IMR-90 (cell line): ENCODE data around the gene RFT1. TPM values are rescaled to one million over a fixed set of nuclear protein-coding genes. Genes with fewer than 3 reads are reported as not detected.

Source experiments
- ATAC-seq: fragments of 200-7000 bp; cut with Tn5 transposase; 2 replicates; pipeline ENCODE4 v1.9.1; 2020; ENCODE audit warnings: low read depth, mild to moderate bottlenecking, moderate library complexity
- BruUV-seq: library from RNA; stranded (reverse); fragments of 400-500 nt; replicated peaks from 2 replicates; lab custom pipeline; 2021; lab: Mats Ljungman, UMichigan
- CTCF ChIA-PET: fragments of 300-600 bp; formaldehyde crosslinking; extraction: SDS; loops from one replicate; lab custom pipeline; 2021; ENCODE audit warnings: antibody characterized with exemption; lab: Yijun Ruan, JAX
- POLR2A ChIA-PET: fragments of 300-600 bp; sonication (Branson Sonifier 250); formaldehyde crosslinking; loops from one replicate; lab custom pipeline; 2022; ENCODE audit warnings: antibody characterized with exemption; ENCODE audit not compliant: unreplicated experiment; lab: Charles Lee
- DNase-seq: peaks from one replicate; pipeline ENCODE4 v3.0.0; 2013
- H2AFZ ChIP-seq: replicated peaks from 2 replicates; pipeline ENCODE3; 2013; ENCODE audit warnings: low read length, mild to moderate bottlenecking; ENCODE audit not compliant: poor library complexity
- H2AK5ac ChIP-seq: 2 replicates; pipeline ENCODE4 v1.6.1; 2013; ENCODE audit warnings: low read depth, low read length, inconsistent platforms
- H2AK9ac ChIP-seq: replicated peaks from 2 replicates; pipeline ENCODE3; 2013; ENCODE audit warnings: mild to moderate bottlenecking, low read depth, low read length, moderate library complexity; ENCODE audit not compliant: poor library complexity
- H2BK120ac ChIP-seq: 2 replicates; pipeline ENCODE4 v1.6.1; 2013; ENCODE audit warnings: low read depth, low read length, inconsistent platforms
- H2BK15ac ChIP-seq: 3 replicates; pipeline ENCODE4 v1.6.1; 2013; ENCODE audit warnings: low read depth, low read length, inconsistent platforms
- H2BK20ac ChIP-seq: 2 replicates; pipeline ENCODE4 v1.6.1; 2013; ENCODE audit warnings: low read depth, mild to moderate bottlenecking, inconsistent platforms, low read length, moderate library complexity
- H2BK5ac ChIP-seq: 2 replicates; pipeline ENCODE4 v1.6.1; 2013; ENCODE audit warnings: mild to moderate bottlenecking, low read depth, low read length, inconsistent platforms; ENCODE audit not compliant: poor library complexity, severe bottlenecking
- H3K14ac ChIP-seq: replicated peaks from 2 replicates; pipeline ENCODE4 v1.6.1; 2013; ENCODE audit warnings: low read depth, low read length, inconsistent platforms
- H3K18ac ChIP-seq: 2 replicates; pipeline ENCODE4 v1.6.1; 2013; ENCODE audit warnings: low read depth, low read length, control low read depth
- H3K23ac ChIP-seq: 2 replicates; pipeline ENCODE4 v1.6.1; 2013; ENCODE audit warnings: low read depth, low read length, inconsistent platforms
- H3K27ac ChIP-seq: 2 replicates; pipeline ENCODE4 v1.5.1; 2013; ENCODE audit warnings: mild to moderate bottlenecking, control low read depth, low read length; ENCODE audit not compliant: insufficient read depth
- H3K27me3 ChIP-seq: 2 replicates; pipeline ENCODE4 v1.6.1; 2013; ENCODE audit warnings: low read length; ENCODE audit not compliant: control insufficient read depth, insufficient read depth
- H3K36me3 ChIP-seq: 2 replicates; pipeline ENCODE4 v1.6.1; 2013; ENCODE audit warnings: low read length, mixed read lengths; ENCODE audit not compliant: control insufficient read depth, insufficient read depth
- H3K4ac ChIP-seq: 2 replicates; pipeline ENCODE4 v1.6.1; 2013; ENCODE audit warnings: low read depth, low read length, inconsistent platforms
- H3K4me1 ChIP-seq: 2 replicates; pipeline ENCODE4 v1.6.1; 2013; ENCODE audit warnings: low read length, mixed read lengths; ENCODE audit not compliant: control insufficient read depth, insufficient read depth
- H3K4me2 ChIP-seq: 2 replicates; pipeline ENCODE4 v1.6.1; 2013; ENCODE audit warnings: low read depth, mild to moderate bottlenecking, control low read depth, low read length, moderate library complexity
- H3K4me3 ChIP-seq: 2 replicates; pipeline ENCODE4 v1.5.1; 2013; ENCODE audit warnings: low read depth, mild to moderate bottlenecking, control low read depth, low read length, moderate library complexity; ENCODE audit not compliant: insufficient read depth
- H3K56ac ChIP-seq: 2 replicates; pipeline ENCODE4 v1.6.1; 2013; ENCODE audit warnings: low read length, inconsistent platforms; ENCODE audit not compliant: insufficient read depth; ENCODE audit errors: extremely low read depth
- H3K79me1 ChIP-seq, 2 experiments: 2 replicates each; pipeline ENCODE4 v1.6.1; 2013; ENCODE audit warnings: low read length in 2 of 2, inconsistent platforms in 1 of 2, low read depth in 1 of 2
- H3K9ac ChIP-seq: 2 replicates; pipeline ENCODE4 v1.6.1; 2013; ENCODE audit warnings: low read depth, low read length, control low read depth
- H3K9me1 ChIP-seq: 2 replicates; pipeline ENCODE4 v1.6.1; 2013; ENCODE audit warnings: low read length, inconsistent platforms; ENCODE audit not compliant: insufficient read depth
- H3K9me3 ChIP-seq: 2 replicates; pipeline ENCODE4 v1.6.1; 2013; ENCODE audit warnings: low read length; ENCODE audit not compliant: control insufficient read depth, insufficient read depth
- H4K20me1 ChIP-seq: 2 replicates; pipeline ENCODE4 v1.6.1; 2013; ENCODE audit warnings: low read length, inconsistent platforms; ENCODE audit not compliant: insufficient read depth
- H4K5ac ChIP-seq: 2 replicates; pipeline ENCODE4 v1.6.1; 2013; ENCODE audit warnings: mild to moderate bottlenecking, low read depth, low read length, control low read depth
- H4K8ac ChIP-seq, 2 experiments: 2 replicates each; pipeline ENCODE4 v1.6.1; 2013; ENCODE audit warnings: low read depth in 2 of 2, low read length in 2 of 2, control low read depth in 1 of 2, inconsistent platforms in 1 of 2
- H4K91ac ChIP-seq: 2 replicates; pipeline ENCODE4 v1.6.1; 2013; ENCODE audit warnings: low read depth, low read length, inconsistent platforms; ENCODE audit not compliant: insufficient read depth
- BHLHE40 ChIP-seq: fragments of 150-350 bp; IDR thresholded peaks from 2 replicates; pipeline ENCODE4 v1.6.1; 2016; ENCODE audit warnings: mild to moderate bottlenecking, low read depth, low read length
- CEBPB ChIP-seq: IDR thresholded peaks from 2 replicates; pipeline ENCODE4 v1.6.1; 2012; ENCODE audit warnings: low read depth, low read length, improper control_type of control experiment
- CHD1 ChIP-seq: IDR thresholded peaks from 2 replicates; pipeline ENCODE4 v1.6.1; 2012; ENCODE audit warnings: low read depth, low read length, improper control_type of control experiment
- FOS ChIP-seq: fragments of 150-350 bp; IDR thresholded peaks from 2 replicates; pipeline ENCODE4 v1.6.1; 2016; ENCODE audit warnings: low read depth, low read length
- MAFK ChIP-seq: IDR thresholded peaks from 2 replicates; pipeline ENCODE4 v1.6.1; 2012; ENCODE audit warnings: low read depth, low read length, improper control_type of control experiment
- MAZ ChIP-seq: IDR thresholded peaks from 2 replicates; pipeline ENCODE4 v1.6.1; 2012; ENCODE audit warnings: low read depth, mild to moderate bottlenecking, low read length, improper control_type of control experiment, moderate library complexity, borderline replicate concordance
- MXI1 ChIP-seq: IDR thresholded peaks from 2 replicates; pipeline ENCODE4 v1.6.1; 2012; ENCODE audit warnings: low read depth, mild to moderate bottlenecking, low read length, moderate library complexity, borderline replicate concordance
- NFE2L2 ChIP-seq: fragments of 150-350 bp; IDR thresholded peaks from 2 replicates; pipeline ENCODE4 v1.6.1; 2016; ENCODE audit warnings: low read depth, mild to moderate bottlenecking, low read length
- POLR2A ChIP-seq: IDR thresholded peaks from 2 replicates; pipeline ENCODE4 v1.6.1; 2012; ENCODE audit warnings: mild to moderate bottlenecking, low read depth, low read length
- RCOR1 ChIP-seq: IDR thresholded peaks from 2 replicates; pipeline ENCODE4 v1.6.1; 2012; ENCODE audit warnings: mild to moderate bottlenecking, low read length, improper control_type of control experiment; ENCODE audit not compliant: insufficient replicate concordance
- WGBS, 2 experiments: methylation state at CpG; one replicate each; pipeline versions ENCODE4 v1.1.5 to v1.1.7; 2013; ENCODE audit warnings: missing lambda C conversion rate in 2 of 2; ENCODE audit not compliant: insufficient read length in 1 of 2; ENCODE audit errors: extremely low coverage in 2 of 2; 5-methylcytosine and 5-hydroxymethylcytosine counted together
- dilution Hi-C: fragments of 300-500 bp; cut with HindIII; formaldehyde crosslinking; loops from one replicate; pipeline ENCODE4 v1.14.3; 2018; ENCODE audit warnings: low sequenced_read_pairs; ENCODE audit not compliant: unreplicated experiment
- in situ Hi-C: fragments of 300-500 bp; cut with MboI; formaldehyde crosslinking; loops from 3 replicates; pipeline ENCODE4 v1.14.3; 2019; ENCODE audit warnings: low sequenced_read_pairs, inconsistent platforms, mixed read lengths
- intact Hi-C: fragments of 100-400 bp; cut with micrococcal nuclease; formaldehyde crosslinking; loops from 2 replicates; pipeline ENCODE4 v1.10.0; 2022
- polyA plus RNA-seq, 3 experiments: library from polyadenylated mRNA; depleted of rRNA; stranded (reverse); fragments of >200 nt; gene quantifications; 2 replicates each; pipeline ENCODE4 v1.2.3, GENCODE V29; 2012; ENCODE audit warnings: low replicate concordance in 1 of 3
- total RNA-seq: library from RNA; depleted of rRNA; stranded (reverse); fragments of >200 nt; gene quantifications from 2 replicates; pipeline ENCODE4 v1.2.3, GENCODE V29; 2012
- TF ChIP-seq, protein P1 (sequence below): fragments of 150-350 bp; IDR thresholded peaks from 2 replicates; pipeline ENCODE4 v1.6.1; 2017; ENCODE audit warnings: mild to moderate bottlenecking, antibody characterized with exemption, low read length, low read depth
- TF ChIP-seq, protein P2 (sequence below): conservative IDR thresholded peaks from 2 replicates; pipeline ENCODE4 v1.5.1; 2012; ENCODE audit warnings: mild to moderate bottlenecking, low read depth, low read length, improper control_type of control experiment
- TF ChIP-seq, protein P3 (sequence below): fragments of 150-350 bp; IDR thresholded peaks from 2 replicates; pipeline ENCODE4 v1.6.1; 2016; ENCODE audit warnings: low read depth, mild to moderate bottlenecking, low read length, moderate library complexity, borderline replicate concordance

Gene RFT1
- total and polyA plus RNA-seq, 2 of the 4 experiments (the other 2 are of a cell fraction): 14.5 to 23.5 TPM

DNA sequence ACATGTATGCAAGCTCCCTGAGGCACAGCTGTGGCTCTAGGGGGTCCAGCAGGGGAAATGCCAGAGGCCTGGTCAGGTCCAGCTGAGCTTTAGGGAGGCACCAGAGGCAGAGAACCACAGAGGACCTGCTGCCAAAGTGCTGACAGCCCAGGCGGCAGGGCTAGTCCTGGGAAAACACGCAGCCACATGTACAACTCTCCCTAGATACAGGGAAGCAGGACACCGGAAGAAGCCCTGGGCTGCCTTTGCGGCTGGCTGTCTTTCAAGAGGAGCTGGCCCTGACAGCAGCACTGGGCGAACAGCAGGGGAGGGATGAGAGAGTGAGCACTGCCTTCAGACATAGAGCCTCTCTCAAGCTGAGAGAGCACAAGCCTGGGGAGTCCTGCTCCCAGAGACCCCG lies 40.7 kb downstream of the RFT1 start:
- no peak overlapping the region for H4K91ac ChIP-seq
- DNase-seq (no peak), ATAC-seq (no peak)
- H3K14ac ChIP-seq: no peak overlapping the region
- no peaks in the 10 kb centered on the region; the same call in 1 of the 2 replicates for H3K9me1 ChIP-seq
- no peak overlapping the region for H3K4ac ChIP-seq
- H3K18ac ChIP-seq: no peak overlapping the region
- no peaks in the 10 kb centered on the region; a peak in 1 of 4 replicates for H3K79me1 ChIP-seq
- H4K8ac ChIP-seq: no peak overlapping the region
- dilution Hi-C loops: no loop called here
- H2AK9ac ChIP-seq: no peak overlapping the region
- H3K9ac ChIP-seq: no peak overlapping the region
- H3K36me3 ChIP-seq: peaks cover 28% of the 10 kb centered on the region
- WGBS, 2 experiments: 87% methylated on average over 3 of the region's 6 CpGs; no CpG with 5 or more reads in 1 of the 2 experiments
- CTCF ChIA-PET: no interaction called here
- no peaks in the 10 kb centered on the region for H3K9me3 ChIP-seq
- TF ChIP-seq MAZ (no peak), CHD1 (no peak), NFE2L2 (no peak), BHLHE40 (no peak), MAFK (no peak), RCOR1 (no peak), MXI1 (no peak), FOS (no peak), POLR2A (no peak), CEBPB (no peak)
- TF ChIP-seq, protein P1, sequence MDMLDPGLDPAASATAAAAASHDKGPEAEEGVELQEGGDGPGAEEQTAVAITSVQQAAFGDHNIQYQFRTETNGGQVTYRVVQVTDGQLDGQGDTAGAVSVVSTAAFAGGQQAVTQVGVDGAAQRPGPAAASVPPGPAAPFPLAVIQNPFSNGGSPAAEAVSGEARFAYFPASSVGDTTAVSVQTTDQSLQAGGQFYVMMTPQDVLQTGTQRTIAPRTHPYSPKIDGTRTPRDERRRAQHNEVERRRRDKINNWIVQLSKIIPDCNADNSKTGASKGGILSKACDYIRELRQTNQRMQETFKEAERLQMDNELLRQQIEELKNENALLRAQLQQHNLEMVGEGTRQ: no peak
- TF ChIP-seq, protein P2, sequence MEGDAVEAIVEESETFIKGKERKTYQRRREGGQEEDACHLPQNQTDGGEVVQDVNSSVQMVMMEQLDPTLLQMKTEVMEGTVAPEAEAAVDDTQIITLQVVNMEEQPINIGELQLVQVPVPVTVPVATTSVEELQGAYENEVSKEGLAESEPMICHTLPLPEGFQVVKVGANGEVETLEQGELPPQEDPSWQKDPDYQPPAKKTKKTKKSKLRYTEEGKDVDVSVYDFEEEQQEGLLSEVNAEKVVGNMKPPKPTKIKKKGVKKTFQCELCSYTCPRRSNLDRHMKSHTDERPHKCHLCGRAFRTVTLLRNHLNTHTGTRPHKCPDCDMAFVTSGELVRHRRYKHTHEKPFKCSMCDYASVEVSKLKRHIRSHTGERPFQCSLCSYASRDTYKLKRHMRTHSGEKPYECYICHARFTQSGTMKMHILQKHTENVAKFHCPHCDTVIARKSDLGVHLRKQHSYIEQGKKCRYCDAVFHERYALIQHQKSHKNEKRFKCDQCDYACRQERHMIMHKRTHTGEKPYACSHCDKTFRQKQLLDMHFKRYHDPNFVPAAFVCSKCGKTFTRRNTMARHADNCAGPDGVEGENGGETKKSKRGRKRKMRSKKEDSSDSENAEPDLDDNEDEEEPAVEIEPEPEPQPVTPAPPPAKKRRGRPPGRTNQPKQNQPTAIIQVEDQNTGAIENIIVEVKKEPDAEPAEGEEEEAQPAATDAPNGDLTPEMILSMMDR: no peak
- TF ChIP-seq, protein P3, sequence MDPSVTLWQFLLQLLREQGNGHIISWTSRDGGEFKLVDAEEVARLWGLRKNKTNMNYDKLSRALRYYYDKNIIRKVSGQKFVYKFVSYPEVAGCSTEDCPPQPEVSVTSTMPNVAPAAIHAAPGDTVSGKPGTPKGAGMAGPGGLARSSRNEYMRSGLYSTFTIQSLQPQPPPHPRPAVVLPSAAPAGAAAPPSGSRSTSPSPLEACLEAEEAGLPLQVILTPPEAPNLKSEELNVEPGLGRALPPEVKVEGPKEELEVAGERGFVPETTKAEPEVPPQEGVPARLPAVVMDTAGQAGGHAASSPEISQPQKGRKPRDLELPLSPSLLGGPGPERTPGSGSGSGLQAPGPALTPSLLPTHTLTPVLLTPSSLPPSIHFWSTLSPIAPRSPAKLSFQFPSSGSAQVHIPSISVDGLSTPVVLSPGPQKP: no peak
- H3K27me3 ChIP-seq: no peaks in the 10 kb centered on the region
- H2AK5ac ChIP-seq: no peak overlapping the region
- H2AFZ ChIP-seq: no peak overlapping the region
- POLR2A ChIA-PET: no interaction called here
- no peak overlapping the region for H3K27ac ChIP-seq
- intact Hi-C loops: no loop called here
- H3K23ac ChIP-seq: no peak overlapping the region
- H3K56ac ChIP-seq: no peak overlapping the region
- no TSS peak for BruUV-seq
- no peak overlapping the region for H3K4me3 ChIP-seq
- in situ Hi-C loops: no loop called here
- no peak overlapping the region for H2BK20ac ChIP-seq
- H2BK120ac ChIP-seq: no peak overlapping the region
- no peak overlapping the region for H2BK15ac ChIP-seq
- H4K5ac ChIP-seq: no peak overlapping the region
- no peaks in the 10 kb centered on the region for H4K20me1 ChIP-seq
- no peak overlapping the region for H2BK5ac ChIP-seq
- H3K4me2 ChIP-seq: no peak overlapping the region
- peaks cover 4% of the 10 kb centered on the region; the same call in 1 of the 2 replicates for H3K4me1 ChIP-seq
